RCC 7860 (cell line): ENCODE data around the gene NCKAP5.

Source experiments
- DNase-seq: peaks from one replicate; pipeline ENCODE4 v3.0.0-alpha.2; 2015; ENCODE audit warnings: low spot score
- FAIRE-seq: peaks from 2 replicates; lab custom pipeline; 2012; peaks lifted over from hg19 to GRCh38; lab: Jason Lieb, UNC

Gene NCKAP5

GRCh38 chr2:133574620-133575019 is 6.4 kb upstream of the NCKAP5 start:
- DNase-seq (no peak), FAIRE-seq (no peak)

- no peak for FAIRE-seq
- no peak for DNase-seq
Observed at GRCh38 chr2:133574186-133574585, 5.9 kb upstream of the NCKAP5 start.

- no peak for DNase-seq
- FAIRE-seq, result no peak
Observed at GRCh38 chr2:133573491-133574162, 5.4 kb upstream of the NCKAP5 start.

GRCh38 chr2:133571249-133571648 is 3.0 kb upstream of the NCKAP5 start:
- FAIRE-seq (no peak), DNase-seq (no peak)

GRCh38 chr2:133570542-133570941 is 2.3 kb upstream of the NCKAP5 start:
- FAIRE-seq (no peak), DNase-seq (no peak)

- FAIRE-seq, result no peak
Observed at GRCh38 chr2:133569286-133569830, 1.1 kb upstream of the NCKAP5 start.

GRCh38 chr2:133568598-133568997 is 335 bp upstream of the NCKAP5 start:
- no peak for FAIRE-seq
- no peak for DNase-seq

More at GRCh38 chr2:133569286-133569830, 1.1 kb upstream of the NCKAP5 start:
- no peak for DNase-seq

- FAIRE-seq, result no peak
- no peak for DNase-seq
Observed at GRCh38 chr2:133562558-133562957, 5.7 kb downstream of the NCKAP5 start.

- peak; percentile 54 for DNase-seq
- peak; percentile 83 for FAIRE-seq
Observed at GRCh38 chr2:133561045-133561852, 7.0 kb downstream of the NCKAP5 start.

- DNase-seq, result no peak
- FAIRE-seq, result no peak
Observed at GRCh38 chr2:133557614-133558013, 10.6 kb downstream of the NCKAP5 start.

- no peak for DNase-seq
- no peak for FAIRE-seq
Observed at GRCh38 chr2:133553838-133554408, 14.3 kb downstream of the NCKAP5 start.

GRCh38 chr2:133553251-133553650 is 15.0 kb downstream of the NCKAP5 start:
- DNase-seq, result no peak
- no peak for FAIRE-seq

- no peak for DNase-seq
- no peak for FAIRE-seq
Observed at GRCh38 chr2:133552821-133553220, 15.4 kb downstream of the NCKAP5 start.

- FAIRE-seq, result no peak
Observed at GRCh38 chr2:133541797-133542196, 26.5 kb downstream of the NCKAP5 start.

GRCh38 chr2:133541376-133541775 is 26.9 kb downstream of the NCKAP5 start:
- FAIRE-seq, result no peak

More at GRCh38 chr2:133541797-133542196, 26.5 kb downstream of the NCKAP5 start:
- no peak for DNase-seq

GRCh38 chr2:133532919-133533318 is 35.3 kb downstream of the NCKAP5 start:
- peak; percentile 18 for DNase-seq

More at GRCh38 chr2:133541376-133541775, 26.9 kb downstream of the NCKAP5 start:
- no peak for DNase-seq

GRCh38 chr2:133531382-133531781 is 36.9 kb downstream of the NCKAP5 start:
- FAIRE-seq, result no peak

More at GRCh38 chr2:133532919-133533318, 35.3 kb downstream of the NCKAP5 start:
- FAIRE-seq, result no peak

GRCh38 chr2:133530645-133531044 is 37.6 kb downstream of the NCKAP5 start:
- FAIRE-seq (no peak), DNase-seq (no peak)

More at GRCh38 chr2:133531382-133531781, 36.9 kb downstream of the NCKAP5 start:
- DNase-seq, result no peak

GRCh38 chr2:133526530-133527300 is 41.5 kb downstream of the NCKAP5 start:
- no peak for FAIRE-seq

More at GRCh38 chr2:133526530-133527300, 41.5 kb downstream of the NCKAP5 start:
- no peak for DNase-seq
